ENCODE measurements around the gene SMARCA1. TPM values are rescaled to one million over a fixed set of nuclear protein-coding genes. Genes with fewer than 3 reads are reported as not detected.

SMARCA1 gene
- total RNA-seq, 4 donors from 2014 or later, result 8.0 to 13.9 (median 11.2) TPM

GRCh38 chrX:129490330-129490729, 33.0 kb downstream of the SMARCA1 start:
- DNase-seq (ENCODE audit: low spot score in 2 of 2), result no peak
- 76 to 95% methylated on average over 2 of the region's 2 CpGs for WGBS, 2 donors
- no peak overlapping the region for H3K4me3 ChIP-seq (ENCODE audit: low read depth, poor library complexity, severe bottlenecking)
- intact Hi-C loops (cut with DNase I; ENCODE audit: low total_unique reads), result no loop called here
- TF ChIP-seq CTCF (IDR thresholded peaks at IDR 0.05), result no peak
- TF ChIP-seq POLR2A (IDR thresholded peaks at IDR 0.05), result no peak

- H3K4me3 ChIP-seq (ENCODE audit: low read depth, poor library complexity, severe bottlenecking), result no peak overlapping the region
- TF ChIP-seq POLR2A (IDR thresholded peaks at IDR 0.05), result no peak
- no peak for TF ChIP-seq CTCF (IDR thresholded peaks at IDR 0.05)
- intact Hi-C loops (cut with DNase I; ENCODE audit: low total_unique reads), result no loop called here
- no peak for DNase-seq (ENCODE audit: low spot score in 2 of 2)
These were observed 34.9 kb downstream of the SMARCA1 start for GRCh38 chrX:129488359-129488758.

- no peak overlapping the region for H3K4me3 ChIP-seq (ENCODE audit: low read depth, poor library complexity, severe bottlenecking)
- DNase-seq (ENCODE audit: low spot score in 2 of 2), result no peak
- TF ChIP-seq POLR2A (IDR thresholded peaks at IDR 0.05) (no peak), CTCF (IDR thresholded peaks at IDR 0.05) (no peak)
- intact Hi-C loops (cut with DNase I; ENCODE audit: low total_unique reads), result no loop called here
- WGBS, 2 donors, result 91 to 99% methylated on average over 6 of the region's 6 CpGs
These were observed 42.4 kb downstream of the SMARCA1 start for GRCh38 chrX:129480889-129481288.

- no peak overlapping the region for H3K4me3 ChIP-seq (ENCODE audit: low read depth, poor library complexity, severe bottlenecking)
- WGBS, 2 donors, result 67 to 88% methylated on average over 4 of the region's 4 CpGs
- intact Hi-C loops (cut with DNase I; ENCODE audit: low total_unique reads), result no loop called here
- no peak for TF ChIP-seq POLR2A (IDR thresholded peaks at IDR 0.05)
- no peak for TF ChIP-seq CTCF (IDR thresholded peaks at IDR 0.05)
- no peak for DNase-seq (ENCODE audit: low spot score in 2 of 2)
These were observed 44.8 kb downstream of the SMARCA1 start for GRCh38 chrX:129478516-129478915.

- intact Hi-C loops (cut with DNase I; ENCODE audit: low total_unique reads), result no loop called here
These were observed 51.2 kb downstream of the SMARCA1 start for GRCh38 chrX:129472116-129472515.

More at GRCh38 chrX:129472116-129472515, 51.2 kb downstream of the SMARCA1 start:
- H3K4me3 ChIP-seq (ENCODE audit: low read depth, poor library complexity, severe bottlenecking), result no peak overlapping the region
- 57 to 67% methylated on average over 1 of the region's 1 CpG for WGBS, 2 donors
- DNase-seq (ENCODE audit: low spot score in 2 of 2), result no peak
- TF ChIP-seq POLR2A (IDR thresholded peaks at IDR 0.05) (no peak), CTCF (IDR thresholded peaks at IDR 0.05) (no peak)
